GM19372 (cell line): ENCODE measurements around the gene RFFL.
A peak's percentile ranks its signal among the peaks of the same experiment; 100 is the strongest.
"Not testable (repeated sequence)": the region's sequence is repeated elsewhere in the genome, so short reads cannot be mapped to it uniquely, and the experiment has no call there.

Experiments
- ATAC-seq: cut with Tn5 transposase; IDR thresholded peaks from one replicate; pipeline ENCODE4 v1.9.1; 2021; ENCODE audit warnings: mild to moderate bottlenecking, low read depth, moderate library complexity; ENCODE audit not compliant: unreplicated experiment

The RFFL gene

DNA sequence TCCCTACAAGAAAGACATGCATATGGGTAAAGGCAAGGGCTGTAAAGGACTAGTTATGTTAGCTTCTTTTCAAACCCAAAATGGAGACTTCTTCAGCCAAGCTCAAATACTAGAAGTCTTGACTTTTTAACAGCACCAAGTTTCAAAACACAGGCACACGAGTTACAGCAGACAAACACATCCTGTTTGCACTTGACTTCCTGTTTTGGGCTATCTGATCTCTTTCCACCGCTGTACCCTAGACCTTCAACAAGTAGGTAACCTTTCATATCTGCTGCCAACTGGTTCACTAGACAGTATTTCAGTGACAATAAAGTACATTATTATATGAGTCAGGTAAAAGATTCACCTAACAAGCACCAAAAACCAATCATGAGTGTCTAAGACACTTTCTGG is 12.3 kb downstream of the RFFL start:
- peak; percentile 40 for ATAC-seq

DNA sequence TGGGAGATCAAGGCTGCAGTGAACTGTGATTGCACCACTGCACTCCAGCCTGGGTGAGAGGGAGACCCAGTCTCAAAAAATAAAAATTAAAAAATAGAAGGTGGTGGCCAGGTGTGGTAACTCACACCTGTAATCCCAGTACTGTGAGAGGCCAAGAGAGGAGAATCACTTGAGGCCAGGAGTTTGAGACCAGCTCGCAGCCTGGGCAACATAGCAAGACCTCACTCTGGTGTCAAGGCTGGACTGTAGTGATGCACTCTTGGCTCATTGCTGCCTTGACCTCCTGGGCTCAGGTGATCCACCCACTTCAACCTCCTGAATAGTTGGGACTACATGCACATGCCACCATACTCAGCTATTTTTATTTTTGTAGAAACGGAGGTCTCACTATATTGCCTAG is 13.3 kb downstream of the RFFL start:
- ATAC-seq: no peak

DNA sequence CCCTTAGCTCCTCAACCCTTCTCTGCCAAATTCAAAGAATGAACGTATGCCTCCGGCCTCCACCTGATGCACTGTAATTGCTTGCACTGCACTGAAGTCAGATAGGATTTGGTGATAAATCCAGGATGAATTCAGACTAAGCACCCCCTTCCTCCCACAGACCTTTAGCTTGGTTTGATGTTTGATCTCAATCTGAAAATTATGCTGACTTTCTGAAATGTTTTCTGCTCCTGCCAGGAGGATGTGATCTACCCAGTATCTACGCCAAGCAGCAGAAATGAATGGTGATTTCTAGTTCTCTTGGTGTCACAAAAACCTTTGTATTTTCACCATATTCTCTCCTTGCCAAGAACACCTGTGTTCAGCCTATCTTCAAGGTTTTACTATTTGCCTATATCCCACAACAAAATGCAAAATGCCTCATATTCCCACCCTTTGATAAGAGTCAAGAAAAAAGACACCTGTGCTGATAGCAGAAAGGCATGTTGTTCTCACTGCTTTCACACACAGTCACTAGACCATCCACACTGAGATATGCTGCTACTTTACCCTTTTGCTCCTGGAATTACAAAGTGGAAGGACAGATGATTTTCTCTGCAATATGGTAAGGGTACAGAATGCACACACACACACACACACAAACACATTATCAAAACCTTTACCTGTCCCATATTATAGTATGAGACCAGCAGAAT is 14.7 kb downstream of the RFFL start:
- ATAC-seq: no peak

DNA sequence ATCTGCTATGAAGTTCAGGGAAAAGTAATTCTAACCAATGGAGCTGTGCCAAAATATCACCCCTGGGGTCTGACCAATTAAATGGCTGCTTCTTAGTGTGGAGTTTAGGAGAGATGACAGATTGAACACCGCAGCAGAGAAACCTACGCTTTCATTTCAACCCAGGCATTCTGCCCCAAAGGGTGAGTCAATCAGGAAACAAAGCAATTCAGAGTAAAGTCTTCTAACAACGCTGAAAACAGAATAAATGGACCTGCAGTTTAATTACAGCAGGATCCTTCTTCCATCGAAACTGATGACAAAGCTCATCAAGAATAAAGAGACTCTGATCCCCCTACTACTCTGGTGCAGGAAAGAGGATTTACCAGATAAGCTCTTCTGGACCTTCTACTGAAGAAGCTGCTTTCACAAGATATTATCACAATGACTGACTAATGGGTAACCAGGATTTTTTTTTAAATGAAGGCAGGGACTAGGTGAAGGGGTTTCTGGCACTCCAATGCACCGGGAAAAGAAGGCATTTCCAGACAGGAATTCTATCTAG is 16.7 kb downstream of the RFFL start:
- peak; percentile 55 for ATAC-seq

DNA sequence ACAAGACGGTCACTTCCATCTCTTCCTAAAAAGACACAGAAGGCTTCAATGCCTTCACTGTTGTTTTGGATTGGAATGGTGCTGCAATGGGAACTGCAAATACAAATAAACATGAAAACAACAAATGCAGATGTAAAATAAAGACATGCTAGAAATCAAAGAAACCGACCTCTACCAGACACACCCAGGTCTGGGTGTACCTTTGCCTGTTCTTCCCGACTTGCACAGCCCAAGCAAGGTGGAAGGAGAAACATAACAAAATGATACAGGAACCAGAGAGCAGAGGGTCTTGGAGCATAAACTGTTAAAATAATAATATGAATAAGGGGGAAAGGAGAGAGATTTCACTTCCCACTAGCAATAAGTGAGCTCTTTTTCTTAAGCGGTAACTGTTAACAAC is 17.3 kb downstream of the RFFL start:
- ATAC-seq: no peak

DNA sequence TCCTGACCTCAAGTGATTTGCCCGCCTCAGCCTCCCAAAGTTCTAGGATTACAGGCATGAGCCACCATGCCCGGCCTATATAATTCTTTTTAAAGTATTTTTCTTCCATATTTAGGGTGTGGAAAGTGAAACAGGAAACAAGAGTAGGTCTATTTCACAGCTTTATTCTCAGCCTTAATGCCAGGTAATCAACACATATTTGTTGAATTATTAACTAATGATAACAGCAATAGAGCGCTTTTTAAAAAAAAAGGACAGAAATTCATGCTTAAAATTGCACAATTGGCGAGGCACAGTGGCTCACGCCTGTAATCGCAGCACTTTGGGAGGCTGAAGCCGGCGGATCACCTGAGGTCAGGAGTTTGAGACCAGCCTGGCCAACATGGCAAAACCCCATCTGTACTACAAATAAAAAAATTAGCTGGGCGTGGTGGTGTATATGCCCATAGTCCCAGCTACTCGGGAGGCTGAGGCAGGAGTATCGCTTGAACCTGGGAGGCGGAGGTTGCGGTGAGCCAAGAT is 18.0 kb downstream of the RFFL start:
- ATAC-seq: not testable (repeated sequence)

DNA sequence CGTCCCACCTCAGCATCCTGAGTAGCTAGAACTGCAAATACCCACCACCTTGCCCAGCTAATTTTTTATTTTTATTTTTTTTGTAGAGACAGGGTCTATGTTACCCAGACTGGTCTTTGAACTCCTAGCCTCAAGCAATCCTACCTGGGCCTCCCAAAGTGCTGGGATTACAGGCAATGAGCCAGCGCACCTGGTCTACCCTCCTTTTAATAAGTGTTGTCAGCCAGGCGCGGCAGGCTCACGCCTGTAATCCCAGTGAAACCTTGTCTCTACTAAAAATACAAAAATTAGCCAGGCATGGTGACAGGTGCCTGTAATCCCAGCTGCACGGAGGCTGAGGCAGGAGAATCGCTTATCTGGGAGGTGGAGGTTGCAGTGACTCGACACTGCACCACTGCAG is 19.3 kb downstream of the RFFL start:
- ATAC-seq: no peak

DNA sequence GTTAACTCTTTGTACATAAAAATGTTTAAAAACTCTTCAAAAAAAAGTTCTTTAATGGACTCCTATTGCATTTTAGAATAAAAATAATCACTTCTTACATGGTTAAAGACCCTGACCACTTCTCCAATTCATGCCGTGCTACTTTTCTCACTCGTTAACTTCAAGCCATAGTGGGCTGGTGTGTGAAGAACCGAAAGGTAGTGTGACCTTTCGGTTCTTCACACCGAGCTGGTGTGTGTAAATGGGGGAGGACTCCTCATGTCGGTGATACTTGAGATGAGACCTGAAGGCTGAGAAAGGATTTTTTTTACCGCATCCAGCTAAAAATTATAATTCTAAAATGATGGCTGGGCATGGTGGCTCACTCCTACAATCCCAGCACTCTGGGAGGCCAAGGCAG is 22.1 kb downstream of the RFFL start:
- peak; percentile 86 for ATAC-seq

DNA sequence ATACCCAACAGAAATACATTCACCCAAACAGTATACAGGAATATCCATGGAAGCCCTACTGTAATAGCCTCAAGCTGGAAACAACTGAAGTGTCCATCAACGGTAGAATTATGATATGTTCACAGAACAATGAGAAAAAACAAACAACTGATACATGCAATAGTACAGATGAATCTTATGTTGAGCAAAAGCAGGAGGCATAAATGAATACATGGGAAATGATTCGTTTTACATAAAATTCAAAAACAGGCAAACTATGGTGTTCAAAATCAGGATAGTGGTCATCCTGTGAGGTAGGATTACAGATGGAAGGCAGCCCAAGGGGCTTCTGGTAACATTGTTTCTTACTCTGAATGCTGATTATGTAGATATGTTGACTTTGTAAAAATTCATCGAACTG is 25.1 kb downstream of the RFFL start:
- ATAC-seq: no peak

DNA sequence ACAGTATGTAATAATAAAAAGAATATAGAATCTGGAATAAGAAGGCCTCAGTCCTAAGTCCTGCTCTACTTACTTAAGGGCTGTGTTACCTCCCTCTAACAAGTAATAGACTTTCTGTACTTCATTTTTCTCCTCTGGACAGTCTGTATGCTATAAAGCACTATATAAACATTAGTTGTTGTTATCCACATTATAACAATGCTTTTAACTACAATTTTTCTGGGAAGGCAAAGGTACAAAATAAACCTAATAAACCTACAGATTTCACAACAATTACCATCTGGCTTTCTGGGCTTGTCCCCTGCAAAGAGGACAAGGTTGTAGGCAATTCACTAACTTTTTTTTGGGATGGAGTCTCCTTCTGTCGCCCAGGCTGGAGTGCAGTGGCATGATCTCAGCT is 32.7 kb downstream of the RFFL start:
- ATAC-seq: no peak

DNA sequence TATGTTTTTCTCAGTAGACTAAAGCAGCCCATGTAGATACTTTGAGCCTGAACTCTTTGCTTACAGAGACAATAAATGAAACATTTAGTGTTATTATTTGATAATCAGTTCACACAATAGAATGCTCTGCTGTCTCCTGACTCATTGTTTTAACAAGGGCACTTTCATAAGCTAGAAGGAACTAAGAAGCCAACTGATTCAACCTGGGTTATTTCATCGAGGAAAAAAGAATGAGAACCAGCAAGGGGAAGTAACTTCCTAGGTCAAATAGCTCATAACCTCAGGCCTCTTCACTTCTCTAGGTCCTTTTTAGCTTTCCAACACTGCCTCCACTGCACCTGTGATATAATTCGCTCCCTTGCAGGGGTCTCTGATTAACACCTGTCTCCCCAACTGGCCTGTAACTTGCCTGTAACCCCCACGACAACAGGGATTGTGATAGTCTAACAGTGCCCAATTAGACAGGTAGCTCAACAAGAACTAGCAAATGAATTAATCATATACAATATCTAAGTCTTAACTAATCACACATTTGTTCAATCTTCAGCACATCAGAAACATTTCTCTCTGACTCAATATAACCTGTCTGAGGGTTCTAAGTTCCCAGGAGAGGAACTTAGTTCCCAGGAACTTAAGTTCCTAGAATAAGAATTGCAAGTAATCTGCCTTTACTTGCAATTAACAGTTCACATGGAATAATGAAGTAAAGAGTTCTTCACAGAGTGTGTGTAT is 34.8 kb downstream of the RFFL start:
- ATAC-seq: no peak

DNA sequence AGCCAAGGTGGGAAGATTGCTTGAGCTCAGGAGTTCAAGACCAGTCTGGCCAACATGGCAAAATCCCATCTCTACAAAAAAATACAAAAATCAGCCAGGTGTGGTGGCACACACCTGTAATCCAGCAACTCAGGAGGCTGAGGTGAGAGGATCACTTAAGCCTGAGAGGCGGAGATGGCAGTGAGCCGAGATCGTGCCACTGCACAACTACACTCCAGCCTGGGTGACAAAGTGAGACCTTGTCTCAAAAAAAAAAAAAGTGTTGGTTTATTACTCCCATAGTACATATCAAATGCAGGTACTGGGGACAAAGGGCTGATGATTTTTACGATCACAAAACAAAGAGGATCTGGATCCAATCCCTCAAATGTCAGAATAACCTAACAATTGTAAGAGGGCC is 35.4 kb downstream of the RFFL start:
- ATAC-seq: not testable (repeated sequence)

DNA sequence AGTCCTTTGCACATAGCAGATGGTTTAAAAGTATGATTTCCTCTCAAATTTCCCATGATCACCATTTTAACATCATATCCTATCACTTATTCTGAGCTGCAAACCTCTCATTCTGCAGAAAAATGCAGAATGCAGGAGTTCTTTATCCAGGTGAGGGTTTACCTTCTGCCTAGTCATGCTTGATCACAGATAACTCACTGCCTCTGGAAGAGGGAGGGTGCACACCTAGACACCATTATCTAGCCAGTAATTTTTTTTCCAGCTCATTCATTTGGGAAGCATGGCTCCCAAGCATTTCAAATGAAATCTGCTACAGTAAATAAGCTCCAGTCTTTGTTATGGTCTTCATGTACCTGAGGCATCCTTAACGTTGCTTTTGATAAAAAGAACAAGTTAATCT is 38.0 kb downstream of the RFFL start:
- no peak for ATAC-seq

DNA sequence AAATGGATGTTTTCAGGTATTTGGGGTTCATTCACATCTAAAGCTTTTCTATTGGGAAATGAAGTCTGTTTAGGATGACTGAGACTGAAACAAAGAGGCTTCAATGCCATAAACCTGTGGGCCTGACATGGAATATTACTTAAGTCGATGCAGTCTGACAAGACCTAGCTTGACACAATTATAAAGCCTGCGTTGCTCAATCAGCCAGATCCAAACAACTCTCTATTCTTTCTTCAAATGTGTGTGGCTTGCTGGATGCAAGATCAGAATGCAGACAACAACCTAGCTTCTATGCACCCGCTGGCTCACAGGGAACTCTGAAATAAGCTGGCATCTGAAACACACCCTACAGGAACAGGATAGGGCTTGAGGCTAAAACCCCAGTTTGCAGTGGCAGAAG is 40.0 kb downstream of the RFFL start:
- no peak for ATAC-seq

DNA sequence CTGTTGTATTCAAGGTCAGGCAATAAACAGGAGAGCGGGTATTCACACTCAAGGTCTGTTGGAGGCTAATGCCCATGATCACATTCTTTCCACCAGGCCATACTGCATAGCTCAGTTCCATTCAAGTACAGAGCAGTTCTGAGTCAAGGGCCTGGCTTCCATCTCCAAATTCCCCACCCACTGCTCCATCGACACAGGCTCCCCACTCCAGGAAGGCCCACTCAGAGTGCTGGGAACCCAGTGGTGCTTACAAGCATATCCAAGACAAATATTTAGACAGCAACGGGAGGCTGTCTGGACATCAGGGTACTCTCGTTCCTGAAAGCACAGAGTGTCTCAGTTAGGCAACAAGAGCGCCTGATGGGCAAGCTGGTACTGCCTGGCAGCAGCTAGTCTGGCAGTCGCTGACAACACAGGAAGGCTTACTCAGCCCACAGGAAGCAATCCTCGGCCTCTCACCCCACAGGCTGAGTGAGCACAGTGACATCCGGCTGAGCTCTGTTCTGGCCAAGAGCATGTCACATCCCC is 40.9 kb downstream of the RFFL start:
- no peak for ATAC-seq

DNA sequence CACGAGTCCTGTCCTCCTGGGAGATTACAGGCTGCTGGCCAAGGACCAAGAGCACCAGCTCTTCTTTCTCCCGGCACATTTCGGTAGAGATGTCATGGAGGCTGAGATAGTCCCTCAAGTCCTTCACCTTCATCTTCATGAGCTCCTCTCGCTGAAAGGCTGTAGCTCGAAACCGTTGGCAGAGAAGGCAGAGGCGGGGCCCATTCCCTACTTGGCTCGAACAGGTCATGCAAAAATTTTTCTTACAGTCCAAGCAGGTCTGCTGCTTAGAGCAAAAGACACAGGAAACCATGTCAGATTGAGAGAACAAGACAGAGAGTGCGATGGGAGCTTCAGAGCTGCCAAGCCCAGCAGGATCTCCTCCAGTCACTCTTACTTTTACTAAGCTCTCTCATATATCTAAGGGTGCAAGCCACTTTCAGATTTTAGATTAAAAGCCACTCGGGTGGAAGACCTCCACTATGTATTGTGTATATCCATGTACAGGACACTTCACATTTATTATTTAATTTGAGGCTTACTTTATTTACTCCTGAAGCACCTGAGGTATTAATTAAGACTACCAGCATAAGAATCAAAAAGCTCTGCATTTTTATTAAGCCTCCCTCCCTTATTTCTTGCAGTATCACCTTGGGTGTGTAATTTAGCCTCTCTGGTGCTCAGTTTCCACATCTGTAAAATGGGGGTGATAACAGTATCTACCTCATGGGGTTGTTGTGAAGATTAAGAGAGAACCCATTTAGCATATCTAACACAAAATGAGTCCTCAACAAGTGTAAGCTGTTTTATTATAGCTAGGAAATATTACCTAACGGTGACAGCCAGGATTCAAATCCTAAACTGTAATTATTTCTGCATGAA is 41.8 kb downstream of the RFFL start:
- no peak for ATAC-seq

DNA sequence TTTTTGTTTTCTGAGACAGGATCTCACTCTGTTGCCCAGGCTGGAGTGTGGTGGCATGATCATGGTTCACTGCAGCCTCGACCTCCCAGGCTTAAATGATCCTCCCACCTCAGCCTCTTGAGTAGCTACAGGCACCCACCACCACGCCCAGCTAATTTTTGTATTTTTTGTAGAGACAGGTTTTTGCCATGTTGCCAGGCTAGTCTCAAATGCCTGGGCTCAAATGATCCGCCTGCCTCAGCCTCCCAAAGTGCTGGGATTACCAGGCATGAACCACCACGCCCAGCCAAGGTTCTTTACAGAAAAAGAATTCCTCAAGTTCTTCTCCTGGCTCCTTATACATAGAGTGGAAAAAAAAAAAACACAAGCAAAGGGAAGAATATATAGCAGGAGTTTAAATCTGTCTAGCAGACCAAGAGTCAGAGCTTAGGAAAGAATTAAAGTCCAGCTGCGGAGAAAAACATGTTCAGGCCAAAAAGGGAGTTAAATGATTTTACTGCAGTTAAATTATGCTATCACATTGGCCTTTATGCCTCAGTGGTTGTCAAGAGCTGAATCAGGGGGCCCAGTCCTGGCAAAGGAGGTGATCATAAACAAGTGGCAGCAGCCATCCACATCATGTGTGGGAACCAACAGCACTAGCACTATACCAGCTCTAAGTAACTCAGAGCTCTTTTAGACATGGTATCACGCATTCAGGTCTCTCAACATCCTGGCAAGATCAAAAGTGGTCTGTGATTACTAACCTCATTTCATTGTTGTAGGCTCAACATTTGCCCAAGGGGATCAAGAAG is 43.9 kb downstream of the RFFL start:
- ATAC-seq: no peak

DNA sequence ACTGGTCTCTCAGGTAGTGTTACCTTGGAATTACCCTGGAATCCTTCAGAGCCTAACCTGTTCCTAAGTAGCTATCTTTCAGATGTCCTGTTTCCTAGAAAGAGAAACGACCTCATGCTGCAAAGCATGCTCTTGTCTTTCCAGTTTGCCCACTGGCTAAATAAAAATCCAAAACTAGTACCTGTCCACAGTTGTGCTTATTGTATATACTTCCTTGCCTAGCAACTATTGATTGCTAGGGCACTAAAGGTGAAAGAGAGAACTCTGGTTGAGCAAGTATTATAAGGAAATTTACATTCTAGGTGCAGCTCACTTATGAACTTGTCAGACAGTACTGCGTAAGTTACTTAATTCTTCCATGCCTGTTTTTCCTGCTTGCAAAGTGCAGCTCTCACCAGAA is 44.7 kb downstream of the RFFL start:
- ATAC-seq: no peak

DNA sequence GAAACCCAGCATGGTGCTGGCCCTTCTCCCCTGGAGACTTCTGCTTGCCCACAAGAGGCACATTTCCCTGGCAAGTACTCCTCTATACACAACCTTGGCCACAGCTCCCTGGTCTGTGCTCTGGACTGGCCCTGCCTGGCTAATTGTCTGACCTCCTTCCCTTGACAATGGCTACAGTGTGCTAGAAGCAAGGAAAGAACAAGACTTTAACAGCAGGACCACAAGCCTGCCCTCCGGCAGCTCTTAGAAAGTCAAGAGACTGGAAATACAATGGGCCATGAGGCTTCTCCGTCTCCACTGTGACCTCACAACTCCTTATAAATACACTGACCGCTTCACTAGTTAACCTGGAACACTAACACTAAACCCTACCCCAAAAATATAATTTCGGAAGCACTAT is 46.5 kb downstream of the RFFL start:
- no peak for ATAC-seq

DNA sequence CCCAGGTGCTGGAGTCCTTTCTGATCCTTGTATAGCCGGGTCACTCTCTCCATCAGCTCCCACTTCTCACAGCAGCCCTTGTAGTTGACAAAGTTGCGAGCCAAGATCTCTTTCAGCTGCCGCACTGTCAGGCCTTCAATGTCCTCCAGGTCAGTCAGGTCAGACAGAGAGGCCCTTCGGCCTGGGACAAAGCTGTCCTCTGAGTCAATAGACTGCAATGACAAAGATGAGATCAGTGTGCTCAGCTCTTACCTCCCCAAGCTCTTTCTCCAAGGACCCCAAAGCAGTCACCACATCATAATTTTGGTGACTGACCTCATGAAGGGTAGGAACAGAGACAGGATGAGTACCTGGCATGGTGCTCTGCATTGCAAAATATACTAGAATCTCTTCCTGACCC is 47.1 kb downstream of the RFFL start:
- ATAC-seq: no peak
